Endodermal cell (in vitro differentiated cells): ENCODE results near the gene NOS2. TPM values are rescaled to one million over a fixed set of nuclear protein-coding genes. Genes with fewer than 3 reads are reported as not detected.
A peak's percentile ranks its signal among the peaks of the same experiment; 100 is the strongest.

ENCODE experiments used
- DNase-seq: peaks from one replicate; pipeline ENCODE4 v3.0.0-alpha.2; 2017
- H3K27ac ChIP-seq: 2 replicates; pipeline ENCODE4 v1.5.1; 2013; ENCODE audit warnings: mild to moderate bottlenecking, low read depth, low read length, moderate library complexity
- H3K27me3 ChIP-seq: 2 replicates; pipeline ENCODE4 v1.6.1; 2013; ENCODE audit warnings: mild to moderate bottlenecking, low read length, moderate library complexity; ENCODE audit not compliant: insufficient read depth, control insufficient read depth, poor library complexity, severe bottlenecking
- H3K36me3 ChIP-seq: 2 replicates; pipeline ENCODE4 v1.7.0; 2013; ENCODE audit warnings: mild to moderate bottlenecking, low read length, moderate library complexity; ENCODE audit not compliant: control insufficient read depth, insufficient read depth
- H3K4me1 ChIP-seq: one replicate; pipeline ENCODE4 v1.7.0; 2013; ENCODE audit warnings: low read length; ENCODE audit not compliant: control insufficient read depth, insufficient read depth
- H3K4me3 ChIP-seq: 2 replicates; pipeline ENCODE4 v1.5.1; 2013; ENCODE audit warnings: mild to moderate bottlenecking, low read length, moderate library complexity
- H3K9ac ChIP-seq: 2 replicates; pipeline ENCODE4 v1.6.1; 2013; ENCODE audit warnings: mild to moderate bottlenecking, low read length, moderate library complexity; ENCODE audit not compliant: poor library complexity, severe bottlenecking; ENCODE audit errors: extremely low read depth
- H3K9me3 ChIP-seq: 2 replicates; pipeline ENCODE4 v1.6.1; 2013; ENCODE audit warnings: mild to moderate bottlenecking, low read length, moderate library complexity; ENCODE audit not compliant: control insufficient read depth
- H3K27ac Mint-ChIP-seq: 2 replicates; pipeline ENCODE4 v1.8.0; 2020; ENCODE audit warnings: mixed read lengths
- H3K27me3 Mint-ChIP-seq: 2 replicates; pipeline ENCODE4 v1.8.0; 2021; ENCODE audit warnings: mild to moderate bottlenecking, mixed read lengths; ENCODE audit not compliant: insufficient read depth
- H3K36me3 Mint-ChIP-seq: 2 replicates; pipeline ENCODE4 v1.8.0; 2020; ENCODE audit warnings: low read depth, mixed read lengths
- H3K4me1 Mint-ChIP-seq: 2 replicates; pipeline ENCODE4 v1.8.0; 2020; ENCODE audit warnings: mixed read lengths
- H3K4me3 Mint-ChIP-seq: 2 replicates; pipeline ENCODE4 v1.8.0; 2020; ENCODE audit warnings: mild to moderate bottlenecking, moderate library complexity, mixed read lengths
- H3K9me3 Mint-ChIP-seq: 2 replicates; pipeline ENCODE4 v1.8.0; 2020; ENCODE audit warnings: mild to moderate bottlenecking, mixed read lengths
- CTCF ChIP-seq: fragments of 200-600 bp; sonication (generic); conservative IDR thresholded peaks from 2 replicates; pipeline ENCODE4 v1.5.0; 2021; ENCODE audit warnings: antibody characterized with exemption, mild to moderate bottlenecking
- WGBS, 2 experiments: methylation state at CpG; one replicate each; pipeline versions ENCODE4 v1.1.5 to v1.1.7; 2013; ENCODE audit warnings: missing lambda C conversion rate in 2 of 2, mixed read lengths in 1 of 2; ENCODE audit not compliant: insufficient coverage in 1 of 2, insufficient read length in 1 of 2; 5-methylcytosine and 5-hydroxymethylcytosine counted together
- total RNA-seq, 2 donors: library from RNA; stranded (reverse); fragmentation: NEBNext Ultra II Directional in 1 of 2; extraction: Animal tissue kit (Norgen Biotek cat#: 25700) in 1 of 2; gene quantifications; 2 replicates in 1 of 2; 3 replicates in 1 of 2; pipeline ENCODE4 v1.2.1, GENCODE V29; 2021

NOS2 gene
- total RNA-seq, 2 donors from 2014 or later = 0.26 to 0.62 TPM

GRCh38 chr17:27802962-27803680, 2.8 kb upstream of the NOS2 start:
- H3K36me3 ChIP-seq = no peaks in the 10 kb centered on the region
- H3K27ac Mint-ChIP-seq = no peak overlapping the region
- no peaks in the 10 kb centered on the region for H3K36me3 Mint-ChIP-seq
- DNase-seq = no peak
- H3K4me1 Mint-ChIP-seq = peaks cover 25% of the 10 kb centered on the region
- no peak overlapping the region for H3K27ac ChIP-seq
- H3K9me3 ChIP-seq = no peaks in the 10 kb centered on the region
- peaks cover 9% of the 10 kb centered on the region for H3K27me3 Mint-ChIP-seq
- H3K4me3 ChIP-seq = no peak overlapping the region
- no peaks in the 10 kb centered on the region for H3K4me1 ChIP-seq
- no peaks in the 10 kb centered on the region for H3K9me3 Mint-ChIP-seq
- no peak overlapping the region for H3K4me3 Mint-ChIP-seq
- no peaks in the 10 kb centered on the region for H3K27me3 ChIP-seq
- TF ChIP-seq CTCF = no peak
- 92% methylated on average over 7 of the region's 7 CpGs for WGBS, 2 experiments
- H3K9ac ChIP-seq = no peak overlapping the region

- WGBS, 2 experiments = 87 to 100% methylated on average over 2 of the region's 2 CpGs
- no peak overlapping the region for H3K27ac ChIP-seq
- peaks cover 11% of the 10 kb centered on the region for H3K27me3 Mint-ChIP-seq
These were observed 1.7 kb upstream of the NOS2 start for GRCh38 chr17:27802033-27802432.

GRCh38 chr17:27798376-27798775, 2.0 kb downstream of the NOS2 start:
- peaks cover 36% of the 10 kb centered on the region for H3K27me3 Mint-ChIP-seq
- DNase-seq = peak; percentile 77
- 94 to 95% methylated on average over 6 to 8 of the region's 8 CpGs for WGBS, 2 experiments
- peaks cover 16% of the 10 kb centered on the region for H3K4me1 Mint-ChIP-seq
- no peak for TF ChIP-seq CTCF
- no peaks in the 10 kb centered on the region for H3K9me3 ChIP-seq
- H3K4me3 Mint-ChIP-seq = no peak overlapping the region
- no peak overlapping the region for H3K9ac ChIP-seq
- H3K27ac ChIP-seq = no peak overlapping the region
- H3K27ac Mint-ChIP-seq = no peak overlapping the region
- H3K4me1 ChIP-seq = peaks cover 5% of the 10 kb centered on the region
- H3K4me3 ChIP-seq = no peak overlapping the region
- no peaks in the 10 kb centered on the region for H3K36me3 Mint-ChIP-seq
- no peaks in the 10 kb centered on the region for H3K9me3 Mint-ChIP-seq
- no peaks in the 10 kb centered on the region for H3K36me3 ChIP-seq
- H3K27me3 ChIP-seq = peaks cover 19% of the 10 kb centered on the region

More at GRCh38 chr17:27802033-27802432, 1.7 kb upstream of the NOS2 start:
- Mint-ChIP-seq H3K27ac (no peak overlapping the region), H3K4me1 (peaks cover 28% of the 10 kb centered on the region), H3K4me3 (no peak overlapping the region), H3K9me3 (no peaks in the 10 kb centered on the region), H3K36me3 (no peaks in the 10 kb centered on the region)
- TF ChIP-seq CTCF = no peak
- Histone ChIP-seq H3K4me1 (peaks cover 5% of the 10 kb centered on the region), H3K9ac (no peak overlapping the region), H3K4me3 (no peak overlapping the region), H3K27me3 (no peaks in the 10 kb centered on the region), H3K9me3 (no peaks in the 10 kb centered on the region), H3K36me3 (no peaks in the 10 kb centered on the region)
- no peak for DNase-seq
